Stomach (tissue), 9 donors: ENCODE data around the gene ZNF57. TPM values are rescaled to one million over a fixed set of nuclear protein-coding genes. Genes with fewer than 3 reads are reported as not detected.

Source experiments
- DNase-seq, 2 donors: peaks; one replicate each; pipeline versions ENCODE4 v3.0.0 to v3.0.0-alpha.2; 2013 to 2019
- H3K27ac ChIP-seq, 5 donors: fragments of 200-600 bp in 4 of 5; sonication (generic) in 4 of 5; one replicate each; pipeline ENCODE4 v1.5.1; 2013 to 2019; ENCODE audit warnings: mild to moderate bottlenecking in 1 of 5, moderate library complexity in 1 of 5
- H3K27me3 ChIP-seq, 3 donors: fragments of 200-600 bp; sonication (generic); one replicate each; pipeline ENCODE4 v1.5.1; 2017 to 2019; ENCODE audit warnings: mixed run types in 1 of 3
- H3K36me3 ChIP-seq, 4 donors: fragments of 200-600 bp; sonication (generic); 1 replicate in 3 of 4; 2 replicates in 1 of 4; pipeline ENCODE4 v1.5.1; 2016 to 2019
- H3K4me1 ChIP-seq, 4 donors: fragments of 200-600 bp; sonication (generic); one replicate each; pipeline ENCODE4 v1.5.1; 2016 to 2019
- H3K4me3 ChIP-seq, 4 donors: fragments of 200-600 bp; sonication (generic) in 3 of 4; one replicate each; pipeline ENCODE4 v1.5.1; 2016 to 2019; ENCODE audit warnings: mild to moderate bottlenecking in 1 of 4
- H3K9me3 ChIP-seq, 4 donors: fragments of 200-600 bp; sonication (generic); one replicate each; pipeline ENCODE4 v1.5.1; 2016 to 2019
- EP300 ChIP-seq: sonication (generic); formaldehyde crosslinking; IDR thresholded peaks from one replicate; pipeline ENCODE4 v1.6.1; 2017; ENCODE audit warnings: antibody characterized with exemption
- POLR2A ChIP-seq, 4 donors: fragments of 450-650 bp; IDR thresholded peaks; one replicate each; pipeline ENCODE4 v1.6.1; 2016; ENCODE audit warnings: antibody characterized with exemption in 4 of 4, control low read depth in 2 of 4, mild to moderate bottlenecking in 1 of 4, moderate library complexity in 1 of 4
- POLR2AphosphoS5 ChIP-seq, 3 donors: sonication (generic); formaldehyde crosslinking; IDR thresholded peaks; one replicate each; pipeline ENCODE4 v1.6.1; 2016; ENCODE audit warnings: antibody characterized with exemption in 3 of 3
- WGBS, 5 donors: extraction: QIAGEN DNeasy Blood & Tissue Kit in 3 of 5; methylation state at CpG; one replicate each; pipeline versions ENCODE4 v1.1.5 to v1.1.7; 2013 to 2018; 5-methylcytosine and 5-hydroxymethylcytosine counted together
- intact Hi-C: fragments of 100-400 bp; cut with DNase I; formaldehyde crosslinking; loops from one replicate; pipeline ENCODE4 v1.15.1; 2023; ENCODE audit warnings: low total_unique reads
- polyA plus RNA-seq, 3 donors: library from polyadenylated mRNA; stranded (reverse); fragments of 200-250 nt; gene quantifications; one replicate each; pipeline ENCODE4 v1.2.3, GENCODE V29; 2013
- total RNA-seq, 5 donors: library from RNA; depleted of rRNA; stranded (reverse); fragments of >200 nt; gene quantifications; one replicate each; pipeline versions ENCODE4 v1.1.0 to v1.2.3, GENCODE V29; 2014 to 2016
- TF ChIP-seq, protein P1 (sequence below), 7 experiments: fragments of 450-650 bp in 4 of 7; fragments of 200-600 bp in 3 of 7; sonication (generic) in 3 of 7; IDR thresholded peaks; one replicate each; pipeline ENCODE4 v1.5.1; 2016 to 2019; ENCODE audit warnings: antibody characterized with exemption in 7 of 7, control low read depth in 2 of 7, mild to moderate bottlenecking in 1 of 7
- donor health status: healthy with polysubstance abuse.
- donor health status: Bipolar disorder and iron deficiency.
- donor health status: healthy.

Gene ZNF57
- total and polyA plus RNA-seq, 8 donors = 0.89 to 42.0 (median 13.4) TPM

DNA sequence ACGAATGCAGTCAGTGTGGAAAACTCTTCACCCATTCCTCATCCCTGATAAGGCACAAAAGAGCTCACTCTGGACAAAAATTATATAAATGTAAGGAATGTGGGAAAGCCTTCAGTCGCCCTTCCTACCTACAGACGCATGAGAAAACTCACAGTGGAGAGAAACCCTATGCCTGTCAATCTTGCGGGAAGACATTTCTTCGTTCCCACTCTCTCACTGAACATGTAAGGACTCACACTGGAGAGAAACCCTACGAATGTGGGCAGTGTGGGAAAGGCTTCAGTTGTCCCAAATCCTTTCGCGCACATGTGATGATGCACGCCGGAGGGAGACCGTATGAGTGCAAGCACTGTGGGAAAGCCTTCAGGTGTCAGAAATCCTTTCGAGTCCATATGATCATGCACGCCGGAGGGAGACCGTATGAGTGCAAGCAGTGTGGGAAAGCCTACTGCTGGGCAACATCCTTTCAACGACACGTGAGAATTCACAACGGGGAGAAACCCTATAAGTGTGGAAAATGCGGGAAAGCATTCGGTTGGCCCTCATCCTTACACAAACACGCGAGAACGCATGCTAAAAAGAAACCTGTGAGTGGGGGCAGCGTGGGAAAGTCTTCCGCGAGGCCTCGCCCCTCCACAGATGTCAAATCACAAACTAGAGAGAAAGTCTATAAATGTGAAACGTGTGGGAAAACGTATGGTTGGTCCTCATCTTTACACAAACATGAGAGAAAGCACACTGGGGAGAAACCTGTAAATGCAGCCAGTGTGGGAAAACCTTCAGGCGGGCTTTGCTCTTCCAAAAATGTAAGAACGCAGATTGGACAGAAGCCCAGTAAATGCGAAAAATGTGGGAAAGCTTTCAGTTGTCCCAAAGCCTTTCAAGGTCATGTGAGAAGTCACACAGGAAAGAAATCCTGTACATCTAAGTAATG, 23.1 kb upstream of the ZNF57 start:
- TF ChIP-seq, protein P1, sequence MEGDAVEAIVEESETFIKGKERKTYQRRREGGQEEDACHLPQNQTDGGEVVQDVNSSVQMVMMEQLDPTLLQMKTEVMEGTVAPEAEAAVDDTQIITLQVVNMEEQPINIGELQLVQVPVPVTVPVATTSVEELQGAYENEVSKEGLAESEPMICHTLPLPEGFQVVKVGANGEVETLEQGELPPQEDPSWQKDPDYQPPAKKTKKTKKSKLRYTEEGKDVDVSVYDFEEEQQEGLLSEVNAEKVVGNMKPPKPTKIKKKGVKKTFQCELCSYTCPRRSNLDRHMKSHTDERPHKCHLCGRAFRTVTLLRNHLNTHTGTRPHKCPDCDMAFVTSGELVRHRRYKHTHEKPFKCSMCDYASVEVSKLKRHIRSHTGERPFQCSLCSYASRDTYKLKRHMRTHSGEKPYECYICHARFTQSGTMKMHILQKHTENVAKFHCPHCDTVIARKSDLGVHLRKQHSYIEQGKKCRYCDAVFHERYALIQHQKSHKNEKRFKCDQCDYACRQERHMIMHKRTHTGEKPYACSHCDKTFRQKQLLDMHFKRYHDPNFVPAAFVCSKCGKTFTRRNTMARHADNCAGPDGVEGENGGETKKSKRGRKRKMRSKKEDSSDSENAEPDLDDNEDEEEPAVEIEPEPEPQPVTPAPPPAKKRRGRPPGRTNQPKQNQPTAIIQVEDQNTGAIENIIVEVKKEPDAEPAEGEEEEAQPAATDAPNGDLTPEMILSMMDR (IDR thresholded peaks at IDR 0.05) = no peak
- TF ChIP-seq EP300 (no peak), POLR2AphosphoS5 (IDR thresholded peaks at IDR 0.05) (no peak), POLR2A (IDR thresholded peaks at IDR 0.05) (no peak)
- intact Hi-C loops = no loop called here
- WGBS, 5 donors = 88 to 91% (median 89%) methylated on average over 32 of the region's 32 CpGs

DNA sequence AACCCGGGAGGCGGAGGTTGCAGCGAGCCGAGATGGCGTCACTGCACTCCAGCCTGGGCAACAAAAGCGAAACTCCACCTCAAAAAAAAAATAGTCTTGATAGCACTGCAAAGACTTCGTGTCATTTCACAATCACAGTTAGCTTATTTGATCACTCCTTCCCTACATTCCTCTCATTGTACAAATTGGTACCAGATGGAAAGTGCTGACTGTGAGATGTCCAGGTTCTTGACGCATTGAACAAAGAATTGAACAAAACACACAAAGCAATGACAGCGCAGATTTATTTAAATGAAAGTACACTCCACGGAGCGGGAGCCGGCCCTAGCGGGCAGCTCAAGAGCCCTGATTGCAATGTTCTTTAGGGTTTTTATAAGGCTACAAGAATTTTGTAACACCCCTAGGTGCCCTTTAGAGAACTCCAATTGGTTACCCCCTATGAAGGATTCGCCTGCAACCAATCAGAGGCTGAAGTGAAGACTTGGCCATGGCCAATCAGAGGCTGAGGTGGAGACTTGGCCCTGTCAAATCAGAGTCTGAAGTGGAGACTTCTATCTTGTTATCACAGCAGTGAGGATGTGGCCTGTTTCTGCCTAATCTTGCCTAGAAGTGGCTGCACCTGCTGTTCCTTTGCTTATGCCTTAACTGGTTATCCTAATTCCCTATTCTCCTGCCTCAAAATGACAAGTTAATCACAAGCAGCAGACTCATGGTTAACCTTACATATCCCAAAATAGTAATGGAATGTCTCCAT, 16.9 kb upstream of the ZNF57 start:
- no peak for DNase-seq
- Histone ChIP-seq H3K27me3 (no peaks in the 10 kb centered on the region), H3K4me1 (peaks cover 0 to 8% (median 3%) of the 10 kb centered on the region in 4 donors), H3K36me3 (no peaks in the 10 kb centered on the region), H3K4me3 (no peak overlapping the region), H3K9me3 (peaks cover 0 to 8% (median 3%) of the 10 kb centered on the region in 4 donors), H3K27ac (no peak overlapping the region)
- TF ChIP-seq POLR2A (IDR thresholded peaks at IDR 0.05) (no peak), POLR2AphosphoS5 (IDR thresholded peaks at IDR 0.05) (no peak), EP300 (no peak)
- TF ChIP-seq, protein P1 (IDR thresholded peaks at IDR 0.05) = no peak
- intact Hi-C loops = no loop called here
- 83 to 89% (median 86%) methylated on average over 14 of the region's 14 CpGs for WGBS, 5 donors

More for the DNA sequence above, 23.1 kb upstream of the ZNF57 start:
- Histone ChIP-seq H3K27me3 (no peaks in the 10 kb centered on the region), H3K9me3 (peaks cover 17 to 40% (median 35%) of the 10 kb centered on the region in 4 donors), H3K36me3 (no peaks in the 10 kb centered on the region), H3K4me3 (no peak overlapping the region), H3K27ac (no peak overlapping the region), H3K4me1 (no peaks in the 10 kb centered on the region)
- no peak for DNase-seq

DNA sequence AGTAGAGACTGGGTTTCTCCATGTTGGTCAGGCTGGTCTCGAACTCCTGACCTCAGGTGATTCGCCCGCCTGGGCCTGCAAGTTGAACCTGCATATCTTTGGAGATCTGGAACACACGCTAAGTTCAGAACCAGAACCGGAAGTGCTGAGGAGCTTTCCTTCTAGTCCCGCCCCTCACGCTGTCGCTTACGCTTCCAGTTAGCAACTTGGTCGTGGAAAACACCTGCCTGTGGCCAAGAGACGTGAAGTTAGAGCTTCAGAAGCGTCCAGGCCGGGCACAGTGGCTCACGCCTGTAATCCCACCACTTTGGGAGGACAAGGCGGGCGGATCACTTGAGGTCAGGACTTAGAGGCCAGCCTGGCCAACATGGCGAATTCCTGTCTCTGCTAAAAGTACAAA, 15.0 kb upstream of the ZNF57 start:
- Histone ChIP-seq H3K9me3 (no peaks in the 10 kb centered on the region), H3K27me3 (no peaks in the 10 kb centered on the region), H3K27ac (no peak overlapping the region), H3K36me3 (no peaks in the 10 kb centered on the region), H3K4me3 (no peak overlapping the region), H3K4me1 (peaks cover 0 to 8% (median 3%) of the 10 kb centered on the region in 4 donors)
- TF ChIP-seq POLR2A (IDR thresholded peaks at IDR 0.05) (no peak), EP300 (no peak), POLR2AphosphoS5 (IDR thresholded peaks at IDR 0.05) (no peak)
- TF ChIP-seq, protein P1 (IDR thresholded peaks at IDR 0.05) = no peak
- 85 to 92% (median 88%) methylated on average over 15 to 17 of the region's 17 CpGs for WGBS, 5 donors
- intact Hi-C loops = no loop called here
- no peak for DNase-seq

DNA sequence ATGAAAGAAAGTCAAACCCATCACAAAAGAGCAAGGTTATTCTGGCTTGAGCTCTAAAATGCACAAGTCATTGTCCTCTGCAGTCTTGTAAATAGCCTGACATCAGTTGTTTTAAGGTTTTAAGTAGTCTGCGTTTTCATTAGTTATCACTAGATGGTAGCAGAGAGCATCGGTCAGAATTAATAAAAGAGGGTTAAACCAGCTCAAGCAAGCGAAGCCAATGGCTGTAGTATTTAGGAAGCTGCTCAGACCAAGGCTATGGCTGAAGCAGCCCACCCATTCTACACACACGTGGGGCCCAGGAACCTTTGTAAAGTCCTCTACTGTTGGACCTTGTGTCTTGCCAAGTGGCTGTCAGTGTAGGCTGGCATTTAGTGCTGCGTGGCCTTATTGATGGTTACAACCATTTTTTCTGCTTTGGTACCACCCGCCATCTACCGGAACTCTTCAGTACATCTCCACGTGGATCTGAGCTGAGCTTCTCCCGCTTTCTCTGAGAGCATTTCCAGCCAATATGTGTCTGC, 13.3 kb upstream of the ZNF57 start:
- no peaks in the 10 kb centered on the region for H3K27me3 ChIP-seq
- no peak overlapping the region for H3K4me3 ChIP-seq
- intact Hi-C loops = no loop called here
- H3K9me3 ChIP-seq = no peaks in the 10 kb centered on the region
- TF ChIP-seq, protein P1 (IDR thresholded peaks at IDR 0.05) = peak in 4 of 7 experiments; percentile 40 to 70 (median 56)
- no peak for TF ChIP-seq POLR2A (IDR thresholded peaks at IDR 0.05)
- TF ChIP-seq EP300 = no peak
- peak in 1 of 3 donors; percentile 40 for TF ChIP-seq POLR2AphosphoS5 (IDR thresholded peaks at IDR 0.05)
- no peaks in the 10 kb centered on the region for H3K36me3 ChIP-seq
- H3K27ac ChIP-seq = peak overlapping the region in 1 of 5 donors; percentile 25
- 24 to 28% (median 27%) methylated on average over 9 of the region's 9 CpGs for WGBS, 5 donors
- DNase-seq = peak in 1 of 2 donors; percentile 88
- peaks cover 0 to 8% (median 3%) of the 10 kb centered on the region in 4 donors for H3K4me1 ChIP-seq
